Duodenal mucosa (tissue), 2 donors: ENCODE measurements around the gene HSBP1L1.

Source experiments
- H3K27ac ChIP-seq: one replicate; pipeline ENCODE4 v1.7.0; 2013; ENCODE audit warnings: low read depth, low read length
- H3K27me3 ChIP-seq, 2 donors: one replicate each; pipeline ENCODE4 v1.7.0; 2013; ENCODE audit warnings: low read length in 2 of 2, control low read depth in 1 of 2; ENCODE audit not compliant: insufficient read depth in 2 of 2, control insufficient read depth in 1 of 2
- H3K36me3 ChIP-seq, 2 donors: one replicate each; pipeline ENCODE4 v1.7.0; 2013; ENCODE audit warnings: low read length in 2 of 2, control low read depth in 1 of 2; ENCODE audit not compliant: insufficient read depth in 2 of 2, control insufficient read depth in 1 of 2
- H3K4me1 ChIP-seq, 2 donors: one replicate each; pipeline ENCODE4 v1.7.0; 2013; ENCODE audit warnings: low read length in 2 of 2, control low read depth in 1 of 2; ENCODE audit not compliant: insufficient read depth in 2 of 2, control insufficient read depth in 1 of 2
- H3K4me3 ChIP-seq, 2 donors: one replicate each; pipeline ENCODE4 v1.7.0; 2013; ENCODE audit warnings: low read length in 2 of 2, low read depth in 1 of 2
- H3K9ac ChIP-seq, 2 donors: one replicate each; pipeline ENCODE4 v1.7.0; 2013; ENCODE audit warnings: low read length in 2 of 2, low read depth in 1 of 2
- H3K9me3 ChIP-seq, 2 donors: one replicate each; pipeline ENCODE4 v1.7.0; 2013; ENCODE audit warnings: low read length in 2 of 2, control low read depth in 1 of 2; ENCODE audit not compliant: control insufficient read depth in 1 of 2

Gene HSBP1L1

DNA sequence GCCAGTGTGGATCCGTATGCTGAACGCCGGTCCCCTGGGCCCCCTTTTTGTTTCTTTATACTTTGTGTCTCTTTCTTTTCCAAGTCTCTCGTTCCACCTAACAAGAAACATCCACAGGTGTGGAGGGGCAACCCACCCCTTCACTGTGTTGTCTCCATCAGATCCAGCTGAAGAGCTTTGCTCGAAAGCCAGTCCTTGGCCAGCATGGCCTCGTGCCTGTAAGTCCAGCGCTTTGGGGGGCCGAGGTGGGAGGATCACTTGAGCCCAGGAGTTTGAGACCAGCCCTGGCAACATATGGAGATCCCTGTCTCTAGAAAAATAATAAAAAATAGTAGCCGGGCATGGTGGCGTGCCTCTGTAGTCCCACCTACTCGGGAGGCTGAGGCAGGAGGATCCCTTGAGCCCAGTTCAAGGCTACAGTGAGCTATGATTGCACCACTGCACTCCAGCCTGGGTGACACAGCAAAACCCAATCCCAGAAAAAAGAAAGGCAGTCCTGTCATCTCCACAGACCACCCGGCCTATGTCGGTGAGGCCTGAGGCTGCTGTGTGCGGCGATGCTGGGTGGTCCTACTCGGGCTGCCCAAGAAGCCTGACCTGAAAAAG is 3.4 kb upstream of the HSBP1L1 start:
- H3K9me3 ChIP-seq: no peaks in the 10 kb centered on the region
- no peak overlapping the region for H3K4me3 ChIP-seq
- no peak overlapping the region for H3K27ac ChIP-seq
- peaks cover 24 to 36% of the 10 kb centered on the region in 2 donors for H3K4me1 ChIP-seq
- H3K27me3 ChIP-seq: no peaks in the 10 kb centered on the region
- H3K36me3 ChIP-seq: no peaks in the 10 kb centered on the region
- no peak overlapping the region for H3K9ac ChIP-seq

DNA sequence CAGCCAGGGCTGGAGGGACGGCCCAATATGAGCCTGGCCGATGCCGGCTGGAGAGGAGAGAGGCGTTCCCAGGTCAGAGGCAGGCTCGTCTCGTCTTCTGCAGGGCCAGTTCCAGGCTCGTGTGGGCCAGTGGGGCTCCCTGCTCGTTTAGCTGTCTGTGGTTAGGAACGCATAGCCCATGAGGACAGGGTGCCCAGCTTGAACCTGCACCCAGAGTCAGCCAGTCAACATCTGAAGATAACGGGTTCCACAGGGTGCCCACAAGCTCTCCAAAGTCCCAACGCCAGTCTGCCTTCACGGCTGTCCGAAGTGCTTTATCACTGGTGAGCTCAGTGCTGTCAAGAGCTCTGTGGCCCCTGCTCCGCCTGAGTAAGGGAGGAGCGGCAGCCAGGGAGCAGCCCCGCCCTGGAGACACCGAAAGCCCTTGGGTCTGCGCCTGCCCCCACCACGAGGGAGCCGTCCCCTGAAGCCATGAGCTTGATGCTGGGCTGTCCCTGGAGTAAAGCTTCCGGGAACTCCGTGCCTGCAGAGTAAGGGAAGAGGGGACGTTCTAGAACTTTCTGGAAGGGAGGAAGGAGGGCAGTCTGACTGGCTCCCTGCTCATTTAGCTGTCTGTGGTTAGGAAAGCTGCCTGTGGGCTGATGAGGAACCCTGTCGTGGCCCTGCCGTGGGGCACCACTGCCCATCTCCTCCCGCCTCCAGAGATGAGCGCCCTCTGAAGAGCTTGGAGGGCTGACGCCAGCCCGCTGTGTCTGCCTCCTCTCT is 2.7 kb upstream of the HSBP1L1 start:
- Histone ChIP-seq H3K4me3 (no peak overlapping the region), H3K36me3 (no peaks in the 10 kb centered on the region), H3K4me1 (peaks cover 24 to 36% of the 10 kb centered on the region in 2 donors), H3K9me3 (no peaks in the 10 kb centered on the region), H3K27ac (no peak overlapping the region), H3K27me3 (no peaks in the 10 kb centered on the region), H3K9ac (no peak overlapping the region)

DNA sequence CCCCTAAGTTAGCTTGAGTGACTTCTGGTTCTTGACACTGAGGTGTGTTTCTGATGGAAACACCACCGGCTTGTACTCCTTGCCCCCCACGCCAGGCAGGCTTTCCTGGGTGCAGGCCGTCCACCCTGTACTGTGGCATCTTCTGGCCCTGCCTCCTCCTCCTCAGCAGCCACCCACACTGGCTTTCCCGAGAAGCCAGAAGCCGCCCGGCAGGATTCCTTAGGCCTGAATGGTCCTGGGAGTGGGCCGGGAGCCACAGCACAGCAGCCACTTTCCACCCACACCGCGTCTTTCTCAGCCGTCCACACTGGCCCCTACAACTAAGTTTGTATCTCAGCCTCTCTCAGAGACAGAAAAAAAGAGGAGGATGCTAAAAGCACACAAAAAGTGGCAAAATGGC is 2.1 kb upstream of the HSBP1L1 start:
- H3K36me3 ChIP-seq: no peaks in the 10 kb centered on the region
- peaks cover 24 to 36% of the 10 kb centered on the region in 2 donors for H3K4me1 ChIP-seq
- no peak overlapping the region for H3K27ac ChIP-seq

DNA sequence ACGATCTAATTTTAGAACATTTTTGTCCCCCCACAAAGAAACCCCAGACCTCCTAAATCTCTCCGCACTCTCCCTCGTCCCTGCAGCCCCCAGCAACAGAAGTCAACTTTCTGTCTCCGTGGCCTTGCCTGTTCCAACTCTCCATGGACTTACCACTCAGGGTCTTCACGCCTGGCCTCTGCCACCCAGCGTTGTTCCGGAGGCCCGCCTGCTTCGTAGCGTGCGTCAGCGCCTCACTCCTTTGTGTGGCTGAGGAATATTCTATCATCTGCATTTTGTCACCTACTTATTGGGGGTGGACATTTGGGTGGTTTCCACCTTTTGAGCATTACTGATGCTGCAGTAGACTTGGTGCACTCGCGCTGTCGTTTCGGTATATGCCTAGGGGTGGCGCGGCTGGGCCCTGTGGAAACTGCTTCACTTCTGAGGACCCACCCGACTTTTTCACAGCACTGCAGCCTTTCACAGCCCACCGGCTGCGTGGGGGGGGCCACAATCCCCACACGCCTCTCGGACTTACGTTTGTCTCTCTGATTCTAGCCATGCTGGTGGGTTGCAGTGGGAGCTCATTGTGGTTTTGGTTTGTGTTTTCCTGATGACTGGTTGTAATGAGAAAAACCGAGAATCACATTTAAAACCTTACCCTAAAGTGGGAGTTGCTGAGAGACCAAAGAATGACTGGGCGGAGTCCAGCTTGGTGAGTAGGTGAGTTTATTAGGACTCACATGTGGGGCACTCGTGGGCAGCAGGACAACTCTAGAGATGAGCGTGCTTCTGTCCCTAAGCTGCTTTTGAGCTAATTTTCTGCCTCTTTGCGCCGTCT is 1.4 kb upstream of the HSBP1L1 start:
- peaks cover 24 to 36% of the 10 kb centered on the region in 2 donors for H3K4me1 ChIP-seq
- H3K9ac ChIP-seq: no peak overlapping the region
- H3K9me3 ChIP-seq: no peaks in the 10 kb centered on the region
- H3K27me3 ChIP-seq: no peaks in the 10 kb centered on the region
- H3K36me3 ChIP-seq: peaks cover 0 to 4% of the 10 kb centered on the region in 2 donors
- H3K4me3 ChIP-seq: no peak overlapping the region
- H3K27ac ChIP-seq: no peak overlapping the region

More for the DNA sequence above, 2.1 kb upstream of the HSBP1L1 start:
- Histone ChIP-seq H3K9me3 (no peaks in the 10 kb centered on the region), H3K4me3 (no peak overlapping the region), H3K9ac (no peak overlapping the region), H3K27me3 (no peaks in the 10 kb centered on the region)

DNA sequence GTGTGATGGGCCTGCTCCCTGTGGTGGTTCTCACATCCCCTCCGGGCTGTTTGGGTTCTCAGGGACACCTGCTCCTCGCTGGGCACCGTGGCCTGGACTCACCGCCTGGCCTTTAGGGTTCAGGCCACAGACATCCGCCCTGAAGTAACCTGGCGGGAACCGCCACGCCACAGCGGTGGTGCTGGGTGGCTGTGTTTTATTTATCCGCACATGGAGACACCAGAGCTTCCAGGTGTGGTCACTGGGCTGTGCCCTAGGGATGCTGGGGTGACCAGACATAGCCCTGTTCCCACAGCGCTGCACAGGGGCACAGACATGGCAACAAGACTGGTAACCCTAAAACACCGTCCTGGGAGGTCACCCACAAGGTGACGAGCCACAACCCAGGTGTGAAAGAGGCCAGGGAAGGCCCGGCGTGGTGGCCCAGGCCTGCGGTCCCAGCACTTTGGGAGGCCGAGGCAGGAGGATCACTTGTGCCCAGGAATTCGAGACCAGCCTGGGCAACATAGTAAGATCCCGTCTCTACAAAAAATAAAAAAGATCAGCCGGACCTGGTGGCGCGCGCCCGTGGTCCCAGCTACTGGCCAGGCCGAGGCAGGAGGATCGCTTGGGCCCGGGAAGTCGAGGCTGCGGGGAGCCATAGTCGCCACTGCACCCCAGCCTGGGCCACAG is 649 bp upstream of the HSBP1L1 start:
- Histone ChIP-seq H3K4me1 (peaks cover 24 to 36% of the 10 kb centered on the region in 2 donors), H3K9me3 (no peaks in the 10 kb centered on the region), H3K27me3 (no peaks in the 10 kb centered on the region), H3K4me3 (peak overlapping the region; percentile 50 to 76), H3K9ac (peak overlapping the region; percentile 38 to 72), H3K27ac (no peak overlapping the region), H3K36me3 (peaks cover 0 to 6% of the 10 kb centered on the region in 2 donors)

DNA sequence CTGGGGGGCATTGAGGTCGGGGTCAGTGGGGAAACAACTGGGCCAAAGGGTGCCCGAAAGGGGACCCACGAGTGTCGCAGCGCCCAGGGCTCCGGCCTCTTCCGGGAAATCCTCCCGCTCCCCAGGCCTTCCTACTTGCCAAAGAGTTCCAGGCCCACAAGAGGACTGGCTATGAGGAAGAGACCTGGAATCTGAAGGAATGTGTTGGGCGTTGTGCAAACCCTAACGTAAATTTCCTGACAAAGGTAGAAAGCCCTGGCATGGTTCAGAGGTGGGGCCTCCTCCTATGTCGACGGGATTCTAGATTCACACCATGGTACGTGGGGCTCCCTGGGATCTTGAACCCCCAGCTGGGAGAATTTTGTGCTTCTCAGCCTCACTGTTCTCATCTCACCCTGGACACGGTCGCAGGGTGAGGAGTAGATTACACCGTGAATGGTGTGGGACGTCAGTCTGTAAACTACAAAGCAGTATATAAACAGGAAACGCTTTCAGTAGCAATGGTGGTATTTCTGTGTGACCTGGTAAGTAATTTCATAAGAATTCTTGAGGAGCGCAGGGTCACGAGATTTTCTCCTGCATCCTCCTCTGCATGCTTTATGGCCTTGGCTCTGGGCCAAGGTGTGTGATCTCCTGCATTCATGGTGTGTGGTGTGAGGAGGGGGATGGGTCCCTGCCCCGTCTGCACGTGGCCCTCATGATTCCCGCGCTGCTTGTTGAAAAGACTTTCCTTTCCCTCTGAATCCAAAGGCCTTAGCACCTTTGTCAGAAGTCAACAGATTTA is 868 bp downstream of the HSBP1L1 start:
- peak overlapping the region; percentile 50 to 76 for H3K4me3 ChIP-seq
- no peaks in the 10 kb centered on the region for H3K27me3 ChIP-seq
- peaks cover 15 to 27% of the 10 kb centered on the region in 2 donors for H3K4me1 ChIP-seq
- H3K9ac ChIP-seq: peak overlapping the region; percentile 38 to 72
- peak overlapping the region; percentile 81 for H3K27ac ChIP-seq
- H3K36me3 ChIP-seq: peaks cover 6 to 7% of the 10 kb centered on the region in 2 donors
- H3K9me3 ChIP-seq: no peaks in the 10 kb centered on the region

DNA sequence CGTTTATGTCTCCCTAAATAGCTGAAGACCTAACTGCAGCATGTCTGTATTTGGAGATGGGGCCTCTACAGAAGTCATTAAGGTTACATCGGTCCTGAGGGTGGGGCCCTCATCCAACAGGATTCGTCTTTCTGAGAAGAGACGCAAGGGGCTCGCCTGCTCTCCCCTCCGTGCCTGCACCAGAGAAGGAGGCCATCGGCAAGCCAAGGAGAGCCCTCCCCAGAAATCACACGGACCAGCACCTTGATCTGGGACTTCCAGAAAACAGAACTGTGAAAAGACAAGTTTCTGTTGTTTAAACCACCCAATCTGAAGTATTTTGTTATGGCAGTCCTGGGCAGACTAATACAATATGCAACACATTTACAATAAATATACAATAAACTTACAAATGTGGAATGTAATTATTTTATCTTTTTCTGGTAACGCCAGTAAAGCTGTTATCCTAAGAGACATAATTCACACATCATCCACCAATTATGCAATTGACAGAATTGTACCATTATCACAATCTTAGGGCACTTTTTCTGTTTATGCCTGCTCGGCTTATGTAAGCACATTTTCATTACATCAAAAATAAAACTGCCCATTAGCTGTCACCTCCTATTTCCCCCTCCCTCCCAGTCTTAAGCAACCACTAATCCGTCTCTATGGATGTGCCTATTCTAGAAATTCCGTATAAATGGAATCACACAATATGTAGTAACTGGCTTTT is 6.1 kb downstream of the HSBP1L1 start:
- Histone ChIP-seq H3K27me3 (no peaks in the 10 kb centered on the region), H3K9me3 (no peaks in the 10 kb centered on the region), H3K4me3 (no peak overlapping the region), H3K27ac (no peak overlapping the region), H3K9ac (no peak overlapping the region), H3K4me1 (peaks cover 1% of the 10 kb centered on the region in 2 donors), H3K36me3 (peaks cover 28 to 52% of the 10 kb centered on the region in 2 donors)

DNA sequence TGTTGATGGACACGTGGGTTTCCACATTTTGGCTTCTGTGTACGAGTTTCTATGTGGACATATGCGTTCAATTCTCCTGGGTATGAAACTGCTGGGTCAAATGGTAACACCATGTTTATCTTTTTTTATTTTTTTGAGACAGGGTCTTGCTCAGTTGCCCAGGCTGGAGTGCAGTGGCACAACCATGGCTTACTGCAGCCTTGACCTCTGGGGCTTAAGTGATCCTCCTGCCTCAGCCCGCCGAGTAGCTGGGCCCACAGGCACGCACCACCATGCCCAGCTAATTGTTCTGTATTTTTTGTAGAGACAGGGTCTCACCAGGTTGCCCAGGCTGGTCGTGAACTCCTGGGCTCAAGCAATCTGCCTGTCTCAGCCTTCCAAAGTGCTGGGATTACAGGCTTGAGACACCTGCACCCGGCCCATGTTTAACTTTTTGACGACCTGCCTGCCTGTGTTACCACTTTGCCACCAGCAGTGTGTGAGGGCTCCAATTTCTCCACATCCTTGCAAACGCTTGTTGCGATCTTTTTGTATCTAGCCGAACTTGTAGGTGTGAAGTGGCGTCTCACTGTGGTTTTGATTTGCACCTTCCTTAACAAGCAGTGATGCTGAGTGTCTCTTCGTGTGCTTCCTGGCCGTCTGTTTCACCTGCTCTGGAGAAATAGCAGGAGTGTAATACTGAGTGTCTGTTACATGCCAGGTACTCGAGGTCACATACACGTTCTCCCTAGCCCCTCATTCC is 6.9 kb downstream of the HSBP1L1 start:
- no peaks in the 10 kb centered on the region for H3K4me1 ChIP-seq
- H3K27me3 ChIP-seq: no peaks in the 10 kb centered on the region
- no peak overlapping the region for H3K9ac ChIP-seq
- no peak overlapping the region for H3K4me3 ChIP-seq
- H3K36me3 ChIP-seq: peaks cover 28 to 60% of the 10 kb centered on the region in 2 donors
- H3K9me3 ChIP-seq: no peaks in the 10 kb centered on the region
- H3K27ac ChIP-seq: no peak overlapping the region
